HG03139 (cell line): ENCODE data around the gene NMRK1.
A peak's percentile ranks its signal among the peaks of the same experiment; 100 is the strongest.

Experiments
- ATAC-seq: cut with Tn5 transposase; IDR thresholded peaks from one replicate; pipeline ENCODE4 v1.9.1; 2021; ENCODE audit not compliant: unreplicated experiment

Gene NMRK1

GRCh38 chr9:75102177-75102790 lies 14.3 kb upstream of the NMRK1 start:
- no peak for ATAC-seq

- ATAC-seq, result no peak
These were observed 13.1 kb upstream of the NMRK1 start for GRCh38 chr9:75101004-75101588.

- no peak for ATAC-seq
These were observed 8.8 kb upstream of the NMRK1 start for GRCh38 chr9:75096796-75097195.

GRCh38 chr9:75092766-75093165 lies 4.8 kb upstream of the NMRK1 start:
- no peak for ATAC-seq

GRCh38 chr9:75090579-75090978 lies 2.6 kb upstream of the NMRK1 start:
- ATAC-seq, result no peak

- no peak for ATAC-seq
These were observed 1.4 kb upstream of the NMRK1 start for GRCh38 chr9:75089373-75089766.

GRCh38 chr9:75088646-75089372 lies 854 bp upstream of the NMRK1 start:
- peak; percentile 30 for ATAC-seq

GRCh38 chr9:75087289-75087823 lies 599 bp downstream of the NMRK1 start:
- peak; percentile 25 for ATAC-seq

- ATAC-seq, result no peak
These were observed 1.2 kb downstream of the NMRK1 start for GRCh38 chr9:75086541-75087288.

- no peak for ATAC-seq
These were observed 2.3 kb downstream of the NMRK1 start for GRCh38 chr9:75085640-75086039.

GRCh38 chr9:75084081-75084672 lies 3.8 kb downstream of the NMRK1 start:
- ATAC-seq, result no peak

- no peak for ATAC-seq
These were observed 4.6 kb downstream of the NMRK1 start for GRCh38 chr9:75083188-75083970.

- ATAC-seq, result no peak
These were observed 6.3 kb downstream of the NMRK1 start for GRCh38 chr9:75081632-75082031.

GRCh38 chr9:75072895-75073294 lies 15.1 kb downstream of the NMRK1 start:
- ATAC-seq, result no peak

- ATAC-seq, result peak; percentile 74
These were observed 16.3 kb downstream of the NMRK1 start for GRCh38 chr9:75071530-75072122.

GRCh38 chr9:75069171-75069570 lies 18.8 kb downstream of the NMRK1 start:
- ATAC-seq, result no peak

- no peak for ATAC-seq
These were observed 20.1 kb downstream of the NMRK1 start for GRCh38 chr9:75067894-75068293.

GRCh38 chr9:75065510-75065909 lies 22.4 kb downstream of the NMRK1 start:
- no peak for ATAC-seq

GRCh38 chr9:75064307-75065025 lies 23.5 kb downstream of the NMRK1 start:
- no peak for ATAC-seq
